22Rv1 (cell line): ENCODE data around the gene NPHS1.
"Not testable (repeated sequence)": the region's sequence is repeated elsewhere in the genome, so short reads cannot be mapped to it uniquely, and the experiment has no call there.

Experiments used
- H3K27ac ChIP-seq: fragments of 450-650 bp; 2 replicates; pipeline ENCODE4 v1.5.1; 2017
- ZFX ChIP-seq: fragments of 450-650 bp; IDR thresholded peaks from 2 replicates; pipeline ENCODE4 v1.6.1; 2017; ENCODE audit warnings: antibody characterized with exemption, borderline replicate concordance
- TF ChIP-seq, protein P1 (sequence below): fragments of 450-650 bp; IDR thresholded peaks from 2 replicates; pipeline ENCODE4 v1.5.1; 2017; ENCODE audit warnings: mild to moderate bottlenecking

The NPHS1 gene

DNA sequence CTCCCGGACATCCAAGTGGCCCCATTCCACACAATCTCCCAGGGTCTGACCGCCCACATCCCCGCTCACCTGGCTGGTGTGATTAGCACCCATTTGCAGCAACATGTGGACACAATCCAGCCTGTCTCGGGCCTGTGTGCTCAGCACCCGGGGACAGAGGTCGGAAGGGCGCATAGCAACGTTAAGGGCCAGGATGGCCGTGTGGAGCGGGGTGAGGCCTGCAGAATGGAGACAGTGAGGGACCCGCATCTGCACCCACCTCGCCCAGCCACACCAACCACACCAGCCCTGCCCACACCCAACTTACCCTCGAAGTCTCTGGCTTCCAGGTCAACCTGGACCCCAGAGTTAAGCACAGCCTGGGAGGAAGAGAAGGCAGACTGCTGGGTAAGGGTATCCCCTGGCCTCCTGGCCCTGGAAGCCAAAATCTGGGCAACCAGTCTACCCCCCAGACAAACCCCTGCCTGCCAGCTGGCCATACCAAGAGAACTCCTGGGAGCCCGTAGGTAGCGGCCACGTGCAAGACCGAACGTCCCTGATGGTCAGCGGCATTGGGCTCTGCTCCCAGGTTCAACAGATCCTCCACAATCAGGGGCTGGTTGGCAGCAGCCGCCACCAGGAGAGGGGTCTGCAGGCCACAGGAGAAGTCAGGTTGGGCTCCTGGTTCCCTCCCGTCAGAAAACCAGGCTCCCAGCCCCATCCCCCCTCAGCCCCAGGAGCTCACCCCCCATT lies 43.8 kb upstream of the NPHS1 start:
- no peak for TF ChIP-seq ZFX
- TF ChIP-seq, protein P1, sequence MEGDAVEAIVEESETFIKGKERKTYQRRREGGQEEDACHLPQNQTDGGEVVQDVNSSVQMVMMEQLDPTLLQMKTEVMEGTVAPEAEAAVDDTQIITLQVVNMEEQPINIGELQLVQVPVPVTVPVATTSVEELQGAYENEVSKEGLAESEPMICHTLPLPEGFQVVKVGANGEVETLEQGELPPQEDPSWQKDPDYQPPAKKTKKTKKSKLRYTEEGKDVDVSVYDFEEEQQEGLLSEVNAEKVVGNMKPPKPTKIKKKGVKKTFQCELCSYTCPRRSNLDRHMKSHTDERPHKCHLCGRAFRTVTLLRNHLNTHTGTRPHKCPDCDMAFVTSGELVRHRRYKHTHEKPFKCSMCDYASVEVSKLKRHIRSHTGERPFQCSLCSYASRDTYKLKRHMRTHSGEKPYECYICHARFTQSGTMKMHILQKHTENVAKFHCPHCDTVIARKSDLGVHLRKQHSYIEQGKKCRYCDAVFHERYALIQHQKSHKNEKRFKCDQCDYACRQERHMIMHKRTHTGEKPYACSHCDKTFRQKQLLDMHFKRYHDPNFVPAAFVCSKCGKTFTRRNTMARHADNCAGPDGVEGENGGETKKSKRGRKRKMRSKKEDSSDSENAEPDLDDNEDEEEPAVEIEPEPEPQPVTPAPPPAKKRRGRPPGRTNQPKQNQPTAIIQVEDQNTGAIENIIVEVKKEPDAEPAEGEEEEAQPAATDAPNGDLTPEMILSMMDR: no peak
- H3K27ac ChIP-seq: no peak overlapping the region

DNA sequence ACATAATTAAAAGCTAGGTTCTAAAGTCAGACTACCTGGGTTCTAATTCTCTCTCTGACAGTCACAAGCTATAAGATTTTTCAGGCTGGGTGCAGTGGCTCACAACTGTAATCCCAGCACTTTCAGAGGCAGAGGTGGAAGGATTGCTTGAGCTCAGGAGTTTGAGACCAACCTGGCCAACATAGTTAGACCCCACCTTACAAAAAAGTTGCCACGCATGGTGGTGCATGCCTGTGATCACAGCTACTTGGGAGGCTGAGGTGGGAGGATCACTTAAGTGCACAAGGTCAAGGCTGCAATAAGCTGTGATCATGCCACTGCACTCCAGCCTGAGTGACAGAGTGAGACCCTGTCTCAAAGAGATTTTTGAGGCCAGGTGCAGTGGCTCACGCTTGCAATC lies 42.0 kb upstream of the NPHS1 start:
- no peak for TF ChIP-seq ZFX
- TF ChIP-seq, protein P1: no peak
- H3K27ac ChIP-seq: no peak overlapping the region

DNA sequence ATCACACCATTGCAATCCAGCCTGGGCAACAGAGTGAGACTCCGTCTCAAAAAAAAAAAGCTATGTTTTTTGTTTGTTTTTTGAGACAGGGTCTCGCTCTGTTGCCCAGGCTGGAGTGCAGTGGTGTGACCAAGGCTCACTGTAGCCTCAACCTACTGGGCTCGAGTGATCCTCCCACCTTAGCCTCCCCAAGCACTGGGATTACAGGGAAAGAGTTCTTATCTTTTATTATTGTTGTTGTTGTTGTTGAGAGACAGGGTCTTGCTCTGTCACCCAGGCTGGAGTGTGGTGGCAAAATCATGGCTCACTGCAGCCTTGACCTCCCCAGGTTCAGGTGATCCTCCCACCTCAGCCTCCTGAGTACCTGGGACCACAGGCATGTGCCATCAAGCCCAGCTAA lies 39.5 kb upstream of the NPHS1 start:
- H3K27ac ChIP-seq: not testable (repeated sequence)

DNA sequence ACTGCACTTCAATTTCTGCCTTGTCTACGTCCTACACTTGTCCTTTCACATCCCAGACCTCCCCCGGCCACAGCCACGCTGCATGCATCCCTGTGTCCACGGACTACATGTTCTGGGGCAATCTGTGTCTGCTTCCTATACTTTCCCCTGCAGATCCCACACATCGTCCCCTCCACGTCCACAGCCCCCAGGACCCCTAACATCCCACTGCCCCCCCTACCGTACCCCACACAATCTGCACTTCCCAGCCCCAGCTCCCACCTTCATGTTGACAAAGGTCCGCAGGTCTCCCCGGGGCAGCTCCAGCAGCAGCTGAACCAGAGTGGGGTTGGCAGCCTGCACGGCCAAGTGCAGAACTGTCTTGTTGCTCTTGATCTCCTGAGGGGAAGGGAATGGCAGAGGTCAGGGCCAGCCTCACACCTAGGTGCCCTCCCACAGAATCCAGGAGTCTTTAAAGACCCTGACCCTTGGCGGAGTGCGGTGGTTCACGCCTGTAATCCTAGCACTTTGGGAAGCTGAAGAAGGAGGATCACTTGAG lies 37.9 kb upstream of the NPHS1 start:
- TF ChIP-seq, protein P1: no peak
- no peak for TF ChIP-seq ZFX
- no peak overlapping the region for H3K27ac ChIP-seq

DNA sequence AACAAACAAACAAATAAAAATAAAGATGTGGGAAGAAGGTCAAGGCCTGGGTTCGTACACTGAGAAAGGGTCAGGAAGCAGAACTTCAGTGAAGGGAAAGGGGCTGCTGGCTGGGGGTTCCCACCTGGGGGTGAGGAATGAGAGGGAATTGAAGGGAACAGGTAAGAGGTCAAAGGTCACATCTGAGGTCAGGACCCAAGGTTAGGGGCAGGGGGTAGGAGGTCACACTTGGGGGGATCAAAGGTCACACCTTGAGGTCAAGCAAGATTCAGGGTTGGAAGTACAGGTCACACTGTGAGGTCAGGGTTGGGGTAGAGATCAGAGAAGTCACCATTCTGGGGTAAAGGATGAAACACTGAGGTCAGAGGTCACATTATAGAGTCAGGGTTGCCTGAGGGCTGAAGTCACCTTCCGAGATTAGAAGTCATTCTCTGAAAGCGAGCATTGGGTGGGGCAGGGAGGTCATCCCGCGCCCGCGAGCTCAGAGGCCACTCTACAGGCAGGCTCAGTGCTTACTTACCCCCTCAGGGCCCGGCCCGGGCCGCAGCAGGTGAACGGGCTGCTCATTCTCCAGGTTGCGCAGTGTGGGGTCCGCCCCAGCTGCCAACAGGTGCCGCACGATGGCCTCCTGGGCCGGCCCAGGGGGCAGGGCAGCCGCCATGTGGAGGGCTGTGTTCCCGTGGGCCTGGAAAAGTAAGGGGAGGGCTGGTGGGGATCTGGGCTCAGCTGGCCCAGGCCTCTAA lies 37.2 kb upstream of the NPHS1 start:
- no peak for TF ChIP-seq ZFX
- TF ChIP-seq, protein P1: no peak
- H3K27ac ChIP-seq: no peak overlapping the region

DNA sequence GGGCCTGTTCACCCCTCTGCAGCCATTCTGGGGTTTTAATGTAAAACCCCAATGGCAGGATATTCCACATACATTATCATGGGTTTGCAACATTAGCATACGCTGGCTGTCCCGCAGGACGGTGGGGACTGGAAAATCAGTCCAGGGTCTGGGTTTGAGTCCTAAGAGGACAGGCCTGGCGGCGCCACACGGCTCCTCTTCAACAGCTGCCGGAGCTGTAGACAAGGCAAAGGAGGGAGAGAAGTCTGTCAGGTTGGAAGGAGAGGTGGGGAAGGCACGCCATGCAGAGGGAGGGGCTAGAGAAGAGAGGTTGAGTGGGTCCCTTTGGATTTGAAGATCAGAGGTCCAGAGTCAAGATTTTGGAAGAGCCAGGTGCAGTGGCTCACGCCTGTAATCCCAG lies 36.1 kb upstream of the NPHS1 start:
- TF ChIP-seq, protein P1: no peak
- no peak for TF ChIP-seq ZFX

DNA sequence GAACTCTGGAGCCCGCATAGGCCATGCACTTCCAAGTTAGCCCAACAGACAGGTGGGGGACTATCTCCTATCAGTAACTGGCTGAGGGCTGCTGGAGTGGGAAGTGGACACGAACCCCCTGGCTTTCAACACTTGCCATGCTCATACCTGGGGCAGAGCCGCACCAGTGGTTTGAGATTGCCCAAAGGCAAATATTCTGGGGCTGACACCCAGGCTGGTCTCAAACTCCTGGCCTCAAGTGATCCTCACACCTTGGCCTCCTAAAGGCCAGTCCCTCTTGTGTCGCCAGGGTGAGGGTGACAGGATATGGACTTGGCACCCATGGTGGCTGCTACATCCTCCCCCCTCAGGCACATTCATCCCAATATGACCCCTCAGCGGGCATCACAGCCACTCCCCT lies 34.9 kb upstream of the NPHS1 start:
- TF ChIP-seq, protein P1: no peak
- TF ChIP-seq ZFX: no peak
- no peak overlapping the region for H3K27ac ChIP-seq

More for the DNA sequence above, 36.1 kb upstream of the NPHS1 start:
- H3K27ac ChIP-seq: no peak overlapping the region
